ENCODE results near the gene CDC42BPA.

Gene CDC42BPA

DNA sequence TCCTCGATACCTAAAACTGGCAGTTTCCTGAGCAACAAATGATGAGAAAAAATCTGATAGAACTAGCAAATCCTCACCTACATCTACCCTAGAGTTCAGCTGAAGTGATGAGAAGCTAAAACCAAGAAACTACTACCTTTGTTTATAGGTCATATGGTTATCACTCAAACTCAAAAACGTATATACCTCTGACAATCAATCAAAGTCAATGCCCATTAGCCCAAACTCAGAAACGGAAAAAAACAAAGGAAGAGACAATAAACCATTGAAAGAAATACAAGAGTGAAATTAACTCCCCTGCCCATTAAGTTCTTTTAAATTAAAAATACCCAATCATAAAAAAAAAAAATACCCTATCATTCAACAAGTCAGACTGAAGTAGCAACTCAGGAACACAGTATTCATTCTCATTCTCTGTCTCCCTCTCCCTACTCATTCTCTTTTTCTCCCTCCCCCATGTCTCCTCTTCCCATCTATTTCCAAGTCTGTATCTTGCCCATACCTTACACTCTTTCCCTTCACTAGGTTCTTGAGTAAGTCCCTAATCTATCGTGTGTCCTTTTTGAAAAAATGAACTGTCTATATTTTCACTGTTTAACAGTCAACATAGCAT is 6.8 kb downstream of the CDC42BPA start:
- no peak for ATAC-seq
- TF ChIP-seq ISL1 (CRISPR knock-in tag; IDR thresholded peaks at IDR 0.05) (no peak), ZNF70 (CRISPR knock-in tag; IDR thresholded peaks at IDR 0.05) (no peak), ZFP30 (CRISPR knock-in tag; IDR thresholded peaks at IDR 0.05) (no peak), TOX (CRISPR knock-in tag; IDR thresholded peaks at IDR 0.05; ENCODE audit: borderline replicate concordance) (no peak), GLIS3 (CRISPR knock-in tag; IDR thresholded peaks at IDR 0.05) (no peak), ZFP3 (CRISPR knock-in tag; IDR thresholded peaks at IDR 0.05) (no peak), ZNF565 (CRISPR knock-in tag; conservative IDR thresholded peaks at IDR 0.05; ENCODE audit: low read depth) (no peak), ZC3H10 (CRISPR knock-in tag; IDR thresholded peaks at IDR 0.05) (no peak), RARB (CRISPR knock-in tag; IDR thresholded peaks at IDR 0.05) (no peak), ARNTL (CRISPR knock-in tag; IDR thresholded peaks at IDR 0.05; ENCODE audit: borderline replicate concordance, low read depth) (no peak), SNAI2 (CRISPR knock-in tag; IDR thresholded peaks at IDR 0.05) (no peak), BACH2 (CRISPR knock-in tag; IDR thresholded peaks at IDR 0.05; ENCODE audit: borderline replicate concordance) (no peak), ESRRG (CRISPR knock-in tag; IDR thresholded peaks at IDR 0.05) (no peak)
- TF ChIP-seq, protein P1, sequence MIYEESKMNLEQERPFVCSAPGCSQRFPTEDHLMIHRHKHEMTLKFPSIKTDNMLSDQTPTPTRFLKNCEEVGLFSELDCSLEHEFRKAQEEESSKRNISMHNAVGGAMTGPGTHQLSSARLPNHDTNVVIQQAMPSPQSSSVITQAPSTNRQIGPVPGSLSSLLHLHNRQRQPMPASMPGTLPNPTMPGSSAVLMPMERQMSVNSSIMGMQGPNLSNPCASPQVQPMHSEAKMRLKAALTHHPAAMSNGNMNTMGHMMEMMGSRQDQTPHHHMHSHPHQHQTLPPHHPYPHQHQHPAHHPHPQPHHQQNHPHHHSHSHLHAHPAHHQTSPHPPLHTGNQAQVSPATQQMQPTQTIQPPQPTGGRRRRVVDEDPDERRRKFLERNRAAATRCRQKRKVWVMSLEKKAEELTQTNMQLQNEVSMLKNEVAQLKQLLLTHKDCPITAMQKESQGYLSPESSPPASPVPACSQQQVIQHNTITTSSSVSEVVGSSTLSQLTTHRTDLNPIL (CRISPR knock-in tag; IDR thresholded peaks at IDR 0.05; ENCODE audit: low read depth), result no peak
- TF ChIP-seq, protein P2, sequence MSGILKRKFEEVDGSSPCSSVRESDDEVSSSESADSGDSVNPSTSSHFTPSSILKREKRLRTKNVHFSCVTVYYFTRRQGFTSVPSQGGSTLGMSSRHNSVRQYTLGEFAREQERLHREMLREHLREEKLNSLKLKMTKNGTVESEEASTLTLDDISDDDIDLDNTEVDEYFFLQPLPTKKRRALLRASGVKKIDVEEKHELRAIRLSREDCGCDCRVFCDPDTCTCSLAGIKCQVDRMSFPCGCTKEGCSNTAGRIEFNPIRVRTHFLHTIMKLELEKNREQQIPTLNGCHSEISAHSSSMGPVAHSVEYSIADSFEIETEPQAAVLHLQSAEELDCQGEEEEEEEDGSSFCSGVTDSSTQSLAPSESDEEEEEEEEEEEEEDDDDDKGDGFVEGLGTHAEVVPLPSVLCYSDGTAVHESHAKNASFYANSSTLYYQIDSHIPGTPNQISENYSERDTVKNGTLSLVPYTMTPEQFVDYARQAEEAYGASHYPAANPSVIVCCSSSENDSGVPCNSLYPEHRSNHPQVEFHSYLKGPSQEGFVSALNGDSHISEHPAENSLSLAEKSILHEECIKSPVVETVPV (CRISPR knock-in tag; IDR thresholded peaks at IDR 0.05), result no peak
- TF ChIP-seq, protein P3, sequence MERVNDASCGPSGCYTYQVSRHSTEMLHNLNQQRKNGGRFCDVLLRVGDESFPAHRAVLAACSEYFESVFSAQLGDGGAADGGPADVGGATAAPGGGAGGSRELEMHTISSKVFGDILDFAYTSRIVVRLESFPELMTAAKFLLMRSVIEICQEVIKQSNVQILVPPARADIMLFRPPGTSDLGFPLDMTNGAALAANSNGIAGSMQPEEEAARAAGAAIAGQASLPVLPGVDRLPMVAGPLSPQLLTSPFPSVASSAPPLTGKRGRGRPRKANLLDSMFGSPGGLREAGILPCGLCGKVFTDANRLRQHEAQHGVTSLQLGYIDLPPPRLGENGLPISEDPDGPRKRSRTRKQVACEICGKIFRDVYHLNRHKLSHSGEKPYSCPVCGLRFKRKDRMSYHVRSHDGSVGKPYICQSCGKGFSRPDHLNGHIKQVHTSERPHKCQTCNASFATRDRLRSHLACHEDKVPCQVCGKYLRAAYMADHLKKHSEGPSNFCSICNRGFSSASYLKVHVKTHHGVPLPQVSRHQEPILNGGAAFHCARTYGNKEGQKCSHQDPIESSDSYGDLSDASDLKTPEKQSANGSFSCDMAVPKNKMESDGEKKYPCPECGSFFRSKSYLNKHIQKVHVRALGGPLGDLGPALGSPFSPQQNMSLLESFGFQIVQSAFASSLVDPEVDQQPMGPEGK (CRISPR knock-in tag; IDR thresholded peaks at IDR 0.05; ENCODE audit: borderline replicate concordance), result no peak
- TF ChIP-seq, protein P4, sequence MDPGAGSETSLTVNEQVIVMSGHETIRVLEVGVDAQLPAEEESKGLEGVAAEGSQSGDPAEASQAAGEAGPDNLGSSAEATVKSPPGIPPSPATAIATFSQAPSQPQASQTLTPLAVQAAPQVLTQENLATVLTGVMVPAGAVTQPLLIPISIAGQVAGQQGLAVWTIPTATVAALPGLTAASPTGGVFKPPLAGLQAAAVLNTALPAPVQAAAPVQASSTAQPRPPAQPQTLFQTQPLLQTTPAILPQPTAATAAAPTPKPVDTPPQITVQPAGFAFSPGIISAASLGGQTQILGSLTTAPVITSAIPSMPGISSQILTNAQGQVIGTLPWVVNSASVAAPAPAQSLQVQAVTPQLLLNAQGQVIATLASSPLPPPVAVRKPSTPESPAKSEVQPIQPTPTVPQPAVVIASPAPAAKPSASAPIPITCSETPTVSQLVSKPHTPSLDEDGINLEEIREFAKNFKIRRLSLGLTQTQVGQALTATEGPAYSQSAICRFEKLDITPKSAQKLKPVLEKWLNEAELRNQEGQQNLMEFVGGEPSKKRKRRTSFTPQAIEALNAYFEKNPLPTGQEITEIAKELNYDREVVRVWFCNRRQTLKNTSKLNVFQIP (CRISPR knock-in tag; IDR thresholded peaks at IDR 0.05; ENCODE audit: borderline replicate concordance, low read depth), result no peak
- TF ChIP-seq, protein P5, sequence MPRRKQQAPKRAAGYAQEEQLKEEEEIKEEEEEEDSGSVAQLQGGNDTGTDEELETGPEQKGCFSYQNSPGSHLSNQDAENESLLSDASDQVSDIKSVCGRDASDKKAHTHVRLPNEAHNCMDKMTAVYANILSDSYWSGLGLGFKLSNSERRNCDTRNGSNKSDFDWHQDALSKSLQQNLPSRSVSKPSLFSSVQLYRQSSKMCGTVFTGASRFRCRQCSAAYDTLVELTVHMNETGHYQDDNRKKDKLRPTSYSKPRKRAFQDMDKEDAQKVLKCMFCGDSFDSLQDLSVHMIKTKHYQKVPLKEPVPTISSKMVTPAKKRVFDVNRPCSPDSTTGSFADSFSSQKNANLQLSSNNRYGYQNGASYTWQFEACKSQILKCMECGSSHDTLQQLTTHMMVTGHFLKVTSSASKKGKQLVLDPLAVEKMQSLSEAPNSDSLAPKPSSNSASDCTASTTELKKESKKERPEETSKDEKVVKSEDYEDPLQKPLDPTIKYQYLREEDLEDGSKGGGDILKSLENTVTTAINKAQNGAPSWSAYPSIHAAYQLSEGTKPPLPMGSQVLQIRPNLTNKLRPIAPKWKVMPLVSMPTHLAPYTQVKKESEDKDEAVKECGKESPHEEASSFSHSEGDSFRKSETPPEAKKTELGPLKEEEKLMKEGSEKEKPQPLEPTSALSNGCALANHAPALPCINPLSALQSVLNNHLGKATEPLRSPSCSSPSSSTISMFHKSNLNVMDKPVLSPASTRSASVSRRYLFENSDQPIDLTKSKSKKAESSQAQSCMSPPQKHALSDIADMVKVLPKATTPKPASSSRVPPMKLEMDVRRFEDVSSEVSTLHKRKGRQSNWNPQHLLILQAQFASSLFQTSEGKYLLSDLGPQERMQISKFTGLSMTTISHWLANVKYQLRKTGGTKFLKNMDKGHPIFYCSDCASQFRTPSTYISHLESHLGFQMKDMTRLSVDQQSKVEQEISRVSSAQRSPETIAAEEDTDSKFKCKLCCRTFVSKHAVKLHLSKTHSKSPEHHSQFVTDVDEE (CRISPR knock-in tag; IDR thresholded peaks at IDR 0.05), result no peak

DNA sequence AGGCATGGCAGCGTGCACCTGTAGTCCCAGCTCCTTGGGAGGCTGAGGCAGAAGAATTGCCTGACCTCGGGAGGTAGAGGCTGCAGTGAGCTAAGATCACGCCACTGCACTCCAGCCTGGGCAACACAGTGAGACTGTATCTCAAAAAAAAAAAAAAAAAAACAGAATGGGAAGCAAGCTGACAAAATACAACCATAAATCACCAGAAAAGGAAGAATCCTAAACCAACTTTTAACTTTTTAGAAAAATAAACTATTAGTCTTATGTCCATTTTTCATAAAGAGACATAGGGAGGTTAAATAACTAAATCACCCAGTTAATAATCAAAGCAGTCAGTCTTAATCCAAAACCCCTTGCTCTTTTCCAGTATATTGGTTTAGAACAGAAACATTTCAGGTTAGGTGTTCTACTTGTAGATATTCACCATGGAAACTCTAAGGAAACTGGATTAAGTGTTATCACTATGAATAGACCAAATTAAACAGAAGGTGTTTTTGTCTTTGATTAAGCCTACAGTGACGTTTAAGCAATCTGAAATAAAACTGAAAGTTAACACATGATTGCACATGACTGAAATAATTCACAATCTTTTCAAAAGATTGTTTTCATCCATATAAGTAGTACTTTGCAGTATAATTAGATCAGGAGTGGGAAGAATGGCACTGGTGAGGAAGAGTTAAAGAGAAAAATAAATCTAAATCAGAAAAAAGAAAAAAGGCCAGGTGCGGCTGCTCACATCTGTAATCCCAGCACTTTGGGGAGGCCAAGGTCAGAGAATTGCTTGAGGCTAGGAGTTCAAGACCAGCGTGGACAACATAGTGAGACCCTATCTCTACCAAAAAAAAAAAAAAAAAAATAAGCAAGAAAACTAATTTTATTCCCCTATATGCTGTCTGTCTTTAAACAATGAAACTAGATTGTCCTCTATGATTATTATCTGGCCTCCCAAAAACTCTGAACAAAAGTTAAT is 9.6 kb downstream of the CDC42BPA start:
- no peak for TF ChIP-seq SNAI2 (CRISPR knock-in tag; IDR thresholded peaks at IDR 0.05)
- TF ChIP-seq RARB (CRISPR knock-in tag; IDR thresholded peaks at IDR 0.05), result no peak
- TF ChIP-seq ZFP30 (CRISPR knock-in tag; IDR thresholded peaks at IDR 0.05), result no peak
- TF ChIP-seq ZNF70 (CRISPR knock-in tag; IDR thresholded peaks at IDR 0.05), result no peak
- ATAC-seq, result no peak

DNA sequence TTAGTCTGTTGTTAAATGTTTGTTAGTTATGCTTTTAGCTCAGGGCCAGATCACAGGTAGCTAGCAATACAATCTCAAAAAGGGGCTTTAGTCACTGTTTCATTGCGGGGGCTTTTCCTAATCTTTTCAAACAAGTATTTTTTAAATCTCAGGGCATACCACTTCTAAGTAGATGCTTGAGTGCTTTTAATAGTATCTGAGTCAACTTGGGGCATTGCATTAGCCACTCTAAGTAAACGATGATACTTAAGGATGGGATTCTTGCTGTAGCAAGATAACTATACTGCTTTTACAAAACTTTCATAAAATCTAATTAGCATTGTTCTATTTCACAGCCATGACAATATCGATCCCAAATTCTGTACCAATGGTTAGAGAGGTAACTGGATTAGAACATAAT is 11.6 kb downstream of the CDC42BPA start:
- TF ChIP-seq TCF4 (CRISPR knock-in tag; IDR thresholded peaks at IDR 0.05; ENCODE audit: borderline replicate concordance), result no peak
- TF ChIP-seq, protein P2 (CRISPR knock-in tag; IDR thresholded peaks at IDR 0.05), result no peak
- ATAC-seq, result no peak
